Endothelial cell of umbilical vein (primary cell): ENCODE measurements around the gene ZBTB21. TPM values are rescaled to one million over a fixed set of nuclear protein-coding genes. Genes with fewer than 3 reads are reported as not detected.
"Not testable (repeated sequence)": the region's sequence is repeated elsewhere in the genome, so short reads cannot be mapped to it uniquely, and the experiment has no call there.

Source experiments
- BruUV-seq: library from RNA; stranded (reverse); fragments of 400-500 nt; replicated peaks from 2 replicates; lab custom pipeline; 2021; lab: Mats Ljungman, UMichigan
- CTCF ChIA-PET: fragments of 300-600, 350-600 bp; sonication (Branson Sonifier 250); formaldehyde crosslinking; loops from one replicate; lab custom pipeline; 2021; ENCODE audit warnings: antibody characterized with exemption, inconsistent platforms; lab: Charles Lee
- POLR2A ChIA-PET: fragments of 300-600, 350-600 bp; sonication (Branson Sonifier 250); formaldehyde crosslinking; loops from one replicate; lab custom pipeline; 2021; ENCODE audit warnings: antibody characterized with exemption, inconsistent platforms; lab: Charles Lee
- DNase-seq: peaks from one replicate; pipeline ENCODE4 v3.0.0-alpha.2; 2011; ENCODE audit warnings: low read depth, low spot score
- FAIRE-seq: peaks from 2 replicates; lab custom pipeline; 2011; peaks lifted over from hg19 to GRCh38; lab: Jason Lieb, UNC
- H2AFZ ChIP-seq: 2 replicates; pipeline ENCODE4 v1.6.0; 2012; ENCODE audit warnings: low read depth, low read length, control low read depth, inconsistent platforms
- H3K27ac ChIP-seq: 2 replicates; pipeline ENCODE4 v1.5.1; 2011; ENCODE audit warnings: low read depth, mild to moderate bottlenecking, control low read depth, low read length, moderate library complexity; ENCODE audit not compliant: insufficient read depth
- H3K27me3 ChIP-seq, 2 experiments: 2 replicates each; pipeline versions ENCODE4 v1.6.0 to v1.6.1; 2011; ENCODE audit warnings: low read length in 2 of 2, mixed read lengths in 1 of 2; ENCODE audit not compliant: control insufficient read depth in 2 of 2, insufficient read depth in 2 of 2
- H3K36me3 ChIP-seq, 2 experiments: 2 replicates in 1 of 2; 3 replicates in 1 of 2; pipeline ENCODE4 v1.5.1; 2011; ENCODE audit warnings: low read length in 2 of 2, mild to moderate bottlenecking in 1 of 2, moderate library complexity in 1 of 2; ENCODE audit not compliant: control insufficient read depth in 2 of 2, insufficient read depth in 2 of 2; ENCODE audit errors: extremely low read depth in 1 of 2
- H3K4me1 ChIP-seq: 3 replicates; pipeline ENCODE4 v1.5.1; 2011; ENCODE audit warnings: mild to moderate bottlenecking, low read length; ENCODE audit not compliant: control insufficient read depth, insufficient read depth; ENCODE audit errors: extremely low read depth
- H3K4me2 ChIP-seq: 2 replicates; pipeline ENCODE4 v1.6.1; 2011; ENCODE audit warnings: low read length, control low read depth, mixed read lengths; ENCODE audit not compliant: insufficient read depth
- H3K4me3 ChIP-seq, 3 experiments: fragments of 200-600 bp in 1 of 3; sonication (generic), shearing (Covaris generic) in 1 of 3; replicated peaks in 1 of 3; 2 replicates each; pipeline ENCODE4 v1.5.1; 2011 to 2016; ENCODE audit warnings: control low read depth in 3 of 3, low read length in 3 of 3, mild to moderate bottlenecking in 2 of 3, inconsistent platforms in 1 of 3, low read depth in 1 of 3, moderate library complexity in 1 of 3; ENCODE audit not compliant: insufficient read depth in 1 of 3
- H3K79me2 ChIP-seq: 2 replicates; pipeline ENCODE4 v1.6.0; 2012; ENCODE audit warnings: low read length, inconsistent platforms; ENCODE audit not compliant: control insufficient read depth, insufficient read depth
- H3K9ac ChIP-seq: replicated peaks from 2 replicates; pipeline ENCODE3; 2011; ENCODE audit warnings: low read length, control low read depth; ENCODE audit not compliant: insufficient read depth; ENCODE audit errors: extremely low read depth
- H3K9me1 ChIP-seq: replicated peaks from 3 replicates; pipeline ENCODE4 v1.6.0; 2011; ENCODE audit warnings: mild to moderate bottlenecking, low read length; ENCODE audit not compliant: control insufficient read depth, insufficient read depth; ENCODE audit errors: extremely low read depth
- H3K9me3 ChIP-seq: replicated peaks from 2 replicates; pipeline ENCODE4 v1.5.1; 2012; ENCODE audit warnings: low read length, inconsistent platforms; ENCODE audit not compliant: control insufficient read depth, insufficient read depth
- H4K20me1 ChIP-seq: replicated peaks from 2 replicates; pipeline ENCODE3; 2011; ENCODE audit warnings: mild to moderate bottlenecking, low read length; ENCODE audit not compliant: control insufficient read depth, insufficient read depth; ENCODE audit errors: extremely low read depth
- EZH2 ChIP-seq: IDR thresholded peaks from 2 replicates; pipeline ENCODE4 v1.6.1; 2012; ENCODE audit warnings: borderline replicate concordance, low read depth, mild to moderate bottlenecking, moderate library complexity, low read length, inconsistent platforms; ENCODE audit not compliant: severe bottlenecking
- GATA2 ChIP-seq: IDR thresholded peaks from 2 replicates; pipeline ENCODE4 v1.7.0; 2011; ENCODE audit warnings: low read depth, mild to moderate bottlenecking, moderate library complexity, mixed read lengths, low read length; ENCODE audit not compliant: insufficient read length, insufficient read depth
- JUN ChIP-seq: IDR thresholded peaks from 2 replicates; pipeline ENCODE4 v1.6.1; 2011; ENCODE audit warnings: borderline replicate concordance, low read depth; ENCODE audit not compliant: insufficient read length, insufficient read depth
- MYC ChIP-seq: IDR thresholded peaks from one replicate; pipeline ENCODE4 v1.6.1; 2011; ENCODE audit warnings: mild to moderate bottlenecking, low read depth, low read length
- dilution Hi-C: fragments of 300-500 bp; cut with MboI; formaldehyde crosslinking; loops from one replicate; pipeline ENCODE4 v1.15.0; 2019; ENCODE audit warnings: low sequenced_read_pairs; ENCODE audit not compliant: extremely low pct_ligation_motif_present
- intact Hi-C: fragments of 100-400 bp; cut with micrococcal nuclease; formaldehyde crosslinking; loops from one replicate; pipeline ENCODE4 v1.10.0; 2022
- polyA plus RNA-seq, 4 experiments: library from polyadenylated mRNA; depleted of rRNA in 3 of 4; stranded (reverse) in 3 of 4; unstranded in 1 of 4; fragments of >200 nt; gene quantifications; 2 replicates each; pipeline versions ENCODE4 v1.2.1 to v1.2.3, GENCODE V29; 2011 to 2012; ENCODE audit warnings: missing spikeins in 1 of 4
- total RNA-seq: library from RNA; stranded (reverse); gene quantifications from 2 replicates; pipeline ENCODE4 v1.2.3, GENCODE V29; 2021
- TF ChIP-seq, protein P1 (sequence below): IDR thresholded peaks from 2 replicates; pipeline ENCODE4 v1.6.1; 2011; ENCODE audit not compliant: insufficient read depth, insufficient read length
- TF ChIP-seq, protein P2 (sequence below), 2 donors: IDR thresholded peaks; 1 replicate in 1 of 2; 2 replicates in 1 of 2; pipeline ENCODE4 v1.5.1; 2011; ENCODE audit warnings: low read length in 2 of 2, mild to moderate bottlenecking in 2 of 2, moderate library complexity in 2 of 2, control low read depth in 1 of 2, inconsistent platforms in 1 of 2, low read depth in 1 of 2; ENCODE audit not compliant: insufficient read depth in 1 of 2; ENCODE audit errors: extremely low read depth in 1 of 2

Gene ZBTB21
- total and polyA plus RNA-seq, 2 donors (not counting 3 experiments of a cell fraction or from before 2014, with no cell fraction given) = 2.8 to 12.4 TPM

DNA sequence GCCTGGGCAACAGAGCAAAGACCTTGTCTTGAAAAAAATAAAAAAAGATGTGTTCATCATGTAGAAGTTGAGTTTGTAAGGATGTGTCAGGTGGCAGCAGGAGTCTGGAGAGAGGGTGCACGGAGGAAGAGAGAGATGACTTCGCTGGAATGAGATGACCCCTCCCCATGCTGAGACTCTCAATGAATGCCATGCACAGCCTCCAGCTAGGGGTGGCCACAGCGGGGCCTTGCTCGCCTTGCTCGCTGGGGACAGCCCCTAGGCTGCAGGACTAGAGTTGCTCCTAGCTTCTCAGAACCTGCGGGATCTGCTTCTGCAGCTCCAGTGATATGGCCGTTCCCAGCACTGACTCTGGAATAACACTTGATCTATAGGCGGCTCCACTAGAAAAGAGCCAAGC, 49.8 kb downstream of the ZBTB21 start:
- BruUV-seq = no TSS peak
- TF ChIP-seq GATA2 = no peak
- TF ChIP-seq MYC = no peak
- TF ChIP-seq, protein P1, sequence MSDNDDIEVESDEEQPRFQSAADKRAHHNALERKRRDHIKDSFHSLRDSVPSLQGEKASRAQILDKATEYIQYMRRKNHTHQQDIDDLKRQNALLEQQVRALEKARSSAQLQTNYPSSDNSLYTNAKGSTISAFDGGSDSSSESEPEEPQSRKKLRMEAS = no peak
- no peak for TF ChIP-seq JUN
- no peak for TF ChIP-seq EZH2
- TF ChIP-seq, protein P2, sequence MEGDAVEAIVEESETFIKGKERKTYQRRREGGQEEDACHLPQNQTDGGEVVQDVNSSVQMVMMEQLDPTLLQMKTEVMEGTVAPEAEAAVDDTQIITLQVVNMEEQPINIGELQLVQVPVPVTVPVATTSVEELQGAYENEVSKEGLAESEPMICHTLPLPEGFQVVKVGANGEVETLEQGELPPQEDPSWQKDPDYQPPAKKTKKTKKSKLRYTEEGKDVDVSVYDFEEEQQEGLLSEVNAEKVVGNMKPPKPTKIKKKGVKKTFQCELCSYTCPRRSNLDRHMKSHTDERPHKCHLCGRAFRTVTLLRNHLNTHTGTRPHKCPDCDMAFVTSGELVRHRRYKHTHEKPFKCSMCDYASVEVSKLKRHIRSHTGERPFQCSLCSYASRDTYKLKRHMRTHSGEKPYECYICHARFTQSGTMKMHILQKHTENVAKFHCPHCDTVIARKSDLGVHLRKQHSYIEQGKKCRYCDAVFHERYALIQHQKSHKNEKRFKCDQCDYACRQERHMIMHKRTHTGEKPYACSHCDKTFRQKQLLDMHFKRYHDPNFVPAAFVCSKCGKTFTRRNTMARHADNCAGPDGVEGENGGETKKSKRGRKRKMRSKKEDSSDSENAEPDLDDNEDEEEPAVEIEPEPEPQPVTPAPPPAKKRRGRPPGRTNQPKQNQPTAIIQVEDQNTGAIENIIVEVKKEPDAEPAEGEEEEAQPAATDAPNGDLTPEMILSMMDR (IDR thresholded peaks at IDR 0.05; ENCODE audit: extremely low read depth in 1 of 2, insufficient read depth in 1 of 2, low read depth in 1 of 2, low read length in 2 of 2) = no peak
- dilution Hi-C loops = no loop called here
- H3K9ac ChIP-seq = peak overlapping the region; percentile 5
- ChIA-PET CTCF (interaction anchor here (1.1 to 2.4 kb wide), 4 partner anchors 27 to 157 kb away, joined by 4 to 10 read pairs (median 6); partner anchors contain the start of gene ZBTB21), POLR2A (no interaction called here)
- H3K36me3 ChIP-seq = no peaks in the 10 kb centered on the region
- peak overlapping the region; percentile 81 for H3K27ac ChIP-seq
- no peak overlapping the region for H3K4me3 ChIP-seq
- H4K20me1 ChIP-seq = no peaks in the 10 kb centered on the region
- no peak for FAIRE-seq
- H3K9me1 ChIP-seq = no peaks in the 10 kb centered on the region
- no peaks in the 10 kb centered on the region for H3K27me3 ChIP-seq
- peaks cover 48% of the 10 kb centered on the region for H3K4me1 ChIP-seq
- H3K4me2 ChIP-seq = no peak overlapping the region
- H3K9me3 ChIP-seq = no peaks in the 10 kb centered on the region
- H3K79me2 ChIP-seq = no peaks in the 10 kb centered on the region
- no peak overlapping the region for H2AFZ ChIP-seq
- DNase-seq = no peak
- intact Hi-C loops = no loop called here

DNA sequence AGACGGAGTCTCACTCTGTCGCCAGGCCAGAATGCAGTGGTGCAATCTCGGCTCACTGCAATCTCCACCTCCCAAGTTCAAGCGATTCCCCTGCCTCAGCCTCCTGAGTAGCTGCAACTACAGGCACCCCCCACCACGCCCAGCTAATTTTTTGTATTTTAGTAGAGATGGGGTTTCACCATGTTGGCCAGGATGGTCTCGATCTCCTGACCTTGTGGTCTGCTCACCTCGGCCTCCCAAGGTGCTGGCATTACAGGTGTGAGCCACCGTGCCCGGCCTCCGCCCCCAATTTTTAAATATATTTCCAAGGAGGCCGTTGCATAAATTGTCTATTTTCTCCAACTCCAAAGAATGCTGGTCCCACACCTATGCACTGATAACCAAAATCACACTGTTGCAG, 50.5 kb downstream of the ZBTB21 start:
- CTCF ChIA-PET = interaction anchor here (2.4 kb wide), 1 partner anchor 158 kb away, joined by 10 read pairs; no protein-coding TSS in a partner anchor
- dilution Hi-C loops, H4K20me1 ChIP-seq, H3K36me3 ChIP-seq, H3K4me3 ChIP-seq, H2AFZ ChIP-seq, H3K9me3 ChIP-seq, FAIRE-seq, POLR2A ChIA-PET, DNase-seq, H3K9ac ChIP-seq, H3K9me1 ChIP-seq, H3K79me2 ChIP-seq, BruUV-seq, H3K27me3 ChIP-seq, H3K4me2 ChIP-seq: not testable (repeated sequence)
- intact Hi-C loops = loop anchor here (2.0 to 5.0 kb wide), 3 partner anchors 81 to 263 kb away; partner anchors contain the start of gene PRDM15
- Histone ChIP-seq H3K27ac (peak overlapping the region; percentile 96), H3K4me1 (peaks cover 48% of the 10 kb centered on the region)
